Stimulated activated CD8-positive, alpha-beta memory T cell treated with anti-CD3 and anti-CD28 coated beads, Interleukin-15, amount 100 ng/mL, for 4 hours (primary cell): ENCODE measurements around the gene FAF1.

ENCODE experiments used
- DNase-seq, 2 donors: peaks; one replicate each; pipeline ENCODE4 v3.0.0-alpha.2; 2020; ENCODE audit warnings: low read depth in 2 of 2

The FAF1 gene

DNA sequence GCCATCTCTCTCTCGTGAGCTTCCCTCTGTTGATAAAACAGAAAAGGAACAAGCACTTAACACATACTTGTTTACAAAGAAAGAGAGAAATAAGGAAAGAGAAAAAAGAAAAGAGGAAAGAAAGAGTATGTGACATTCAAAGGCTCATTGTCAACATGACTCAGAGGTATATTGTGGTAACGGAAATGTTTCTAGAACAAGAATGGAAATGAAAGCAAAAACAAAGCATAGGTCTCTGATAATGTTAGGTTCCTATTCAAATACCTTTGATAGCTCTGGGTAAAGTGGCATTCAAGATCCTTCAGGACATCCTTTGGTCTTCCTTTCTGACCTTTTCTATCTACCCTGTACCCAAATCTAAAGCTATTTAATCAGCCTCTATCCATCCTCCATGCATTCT lies 469.4 kb downstream of the FAF1 start:
- DNase-seq, result no peak

DNA sequence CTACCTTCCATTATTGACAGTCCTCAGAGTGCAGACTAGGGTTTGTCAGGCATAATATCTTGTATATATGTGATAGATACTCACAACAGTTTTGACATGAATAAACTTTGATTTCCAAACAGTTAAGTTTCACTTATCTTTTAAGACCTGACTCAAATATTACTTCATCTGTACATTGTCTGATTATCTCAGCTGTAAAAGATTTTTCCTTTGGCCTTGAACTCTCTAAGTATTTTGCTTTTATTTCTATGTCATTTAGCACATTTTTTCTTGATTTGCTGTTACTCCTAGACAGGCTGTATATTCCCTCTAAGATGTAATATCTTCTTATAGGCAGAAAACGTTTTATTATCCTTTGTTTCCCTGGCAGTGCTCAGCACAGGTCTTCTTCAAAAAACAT lies 471.2 kb downstream of the FAF1 start:
- no peak for DNase-seq

DNA sequence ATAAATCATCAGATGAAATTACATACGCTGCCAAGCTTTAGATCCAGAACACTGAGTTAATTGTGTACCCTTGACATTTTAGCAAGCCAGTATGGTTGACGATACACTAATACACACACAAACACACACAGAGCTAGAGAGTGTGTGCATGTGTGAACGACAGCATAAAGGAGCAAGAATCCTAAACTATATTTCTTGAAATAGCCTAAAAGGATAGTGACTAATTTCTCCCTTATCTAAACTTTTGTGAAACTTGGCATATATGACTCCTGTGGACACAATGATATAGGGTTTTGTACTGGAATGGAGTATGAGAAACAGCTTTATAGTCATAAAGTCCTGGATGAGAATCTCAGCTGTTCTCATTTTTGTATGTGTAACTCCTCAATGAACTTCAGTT lies 471.7 kb downstream of the FAF1 start:
- DNase-seq, result no peak

DNA sequence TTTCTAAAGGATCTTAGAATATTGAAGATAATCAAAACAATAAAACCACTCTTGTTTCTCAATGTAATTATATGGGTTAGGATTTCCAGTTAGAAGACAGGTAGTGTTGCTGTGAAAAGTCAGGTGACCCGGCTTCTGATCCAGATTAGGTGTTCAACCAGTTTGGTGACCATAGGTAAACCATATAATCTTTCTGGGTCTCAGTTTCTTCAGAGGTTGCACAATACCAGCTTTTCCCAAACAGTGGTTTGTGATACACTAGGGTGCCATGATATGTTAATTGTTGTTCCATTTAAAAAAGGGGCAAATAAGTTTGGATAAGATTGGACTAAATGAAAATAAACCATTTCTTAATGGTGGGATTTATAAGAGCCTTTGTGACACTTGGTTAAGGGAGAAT lies 472.3 kb downstream of the FAF1 start:
- no peak for DNase-seq

DNA sequence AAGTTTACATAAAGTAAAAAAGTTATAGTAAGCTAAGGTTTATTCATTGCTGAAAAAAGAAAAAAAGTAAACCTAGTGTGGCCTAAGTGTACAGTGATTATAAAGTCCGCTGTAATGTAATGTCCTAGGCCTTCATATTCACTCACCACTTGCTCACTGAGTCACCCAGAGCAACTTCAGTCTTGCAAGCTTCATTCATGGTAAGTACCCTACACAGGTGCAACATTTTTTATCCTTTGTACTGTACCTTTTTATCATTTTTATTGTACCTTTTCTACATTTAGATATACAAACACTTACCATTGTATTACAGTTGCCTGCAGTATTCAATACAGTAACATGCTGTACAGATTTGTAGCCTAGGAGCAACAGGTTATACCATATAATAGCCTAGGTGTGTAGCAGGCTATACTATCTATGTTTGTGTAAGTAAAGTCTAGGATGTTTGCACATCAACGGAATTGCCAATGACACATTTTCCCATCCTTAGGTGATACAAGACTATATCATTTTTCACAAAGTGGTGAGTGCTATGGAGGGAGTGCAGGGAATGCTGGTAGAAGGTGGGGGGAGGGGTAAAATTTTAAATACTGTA lies 478.8 kb downstream of the FAF1 start:
- no peak for DNase-seq

DNA sequence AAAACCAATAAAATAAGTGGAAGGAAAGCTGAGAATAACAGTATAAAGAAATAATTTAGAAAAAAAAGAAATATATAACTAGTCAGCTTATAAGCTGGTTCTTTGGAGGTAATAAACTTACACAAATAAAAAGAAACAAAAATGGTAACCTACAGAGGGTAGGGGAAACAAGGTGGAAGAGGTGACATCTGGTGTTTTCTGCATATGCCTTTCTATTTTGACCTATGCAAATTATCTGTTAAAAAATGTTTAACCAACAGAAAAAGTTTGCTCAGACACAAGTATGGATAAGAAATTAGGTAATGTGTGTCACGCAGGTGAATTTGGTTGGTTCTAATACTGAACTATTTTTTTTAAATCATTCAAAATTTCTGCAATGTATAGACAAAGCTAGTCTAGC lies 483.3 kb downstream of the FAF1 start:
- DNase-seq, result no peak

DNA sequence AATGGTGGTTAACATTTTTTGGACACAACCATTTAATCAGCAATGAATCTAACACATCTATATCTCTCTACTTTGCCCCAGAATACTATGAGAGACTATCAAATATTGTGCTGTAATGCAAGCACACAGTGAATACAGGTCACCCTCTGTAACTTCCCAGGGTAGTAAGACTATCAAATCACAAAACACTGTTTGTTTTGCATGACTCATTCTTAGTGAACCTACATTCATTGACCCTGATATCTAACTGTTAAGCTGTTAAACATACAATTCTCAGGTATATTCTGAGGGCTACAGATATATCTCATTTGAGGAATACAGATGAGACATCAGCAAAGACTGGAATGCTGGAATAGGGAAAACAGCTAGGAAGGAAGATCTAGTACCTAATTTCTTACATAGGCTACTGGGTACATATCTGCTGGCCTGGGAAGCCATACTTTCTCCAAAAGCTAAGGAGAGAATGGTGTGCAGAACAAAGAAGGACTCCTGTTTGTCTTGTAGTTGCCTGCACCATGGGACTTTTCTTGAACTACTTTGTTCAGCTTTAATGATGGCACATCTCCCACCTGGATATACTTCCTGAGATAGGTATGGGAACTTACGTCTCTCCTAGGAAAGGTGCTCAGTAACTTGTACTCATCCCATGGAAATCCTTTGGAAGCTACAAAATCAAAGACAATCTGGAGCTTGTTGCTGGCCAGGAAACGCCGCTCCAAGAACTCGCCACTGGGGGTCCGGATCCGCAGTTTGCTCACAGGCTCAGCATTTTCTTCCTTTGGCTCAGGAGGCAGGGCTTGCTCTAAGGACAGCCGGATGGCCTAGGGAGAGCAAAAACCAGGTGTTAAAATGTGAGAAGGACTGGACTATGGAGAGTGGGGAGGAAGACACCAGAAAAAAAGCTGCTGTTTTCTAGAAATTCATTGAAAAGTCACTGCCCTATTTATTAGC lies 484.9 kb downstream of the FAF1 start:
- no peak for DNase-seq

DNA sequence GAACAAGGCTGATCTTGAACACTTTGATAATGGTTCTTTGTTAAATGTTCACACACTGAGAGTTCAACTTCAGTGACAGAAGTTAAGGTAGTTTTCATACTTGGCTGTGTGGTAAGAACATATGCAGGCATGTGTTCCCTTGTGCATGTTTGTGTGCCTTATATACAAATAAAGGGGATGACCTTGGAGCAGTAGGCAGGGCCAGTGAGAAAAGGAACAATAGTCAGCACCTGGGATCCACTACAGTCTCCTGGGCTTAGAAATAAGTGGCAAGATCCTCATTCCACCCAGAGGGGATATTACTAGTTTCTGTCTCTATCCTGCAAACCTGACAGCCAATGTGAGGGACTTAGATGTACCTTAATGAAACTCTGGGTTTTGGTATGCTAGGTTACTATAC lies 486.6 kb downstream of the FAF1 start:
- DNase-seq, result no peak

DNA sequence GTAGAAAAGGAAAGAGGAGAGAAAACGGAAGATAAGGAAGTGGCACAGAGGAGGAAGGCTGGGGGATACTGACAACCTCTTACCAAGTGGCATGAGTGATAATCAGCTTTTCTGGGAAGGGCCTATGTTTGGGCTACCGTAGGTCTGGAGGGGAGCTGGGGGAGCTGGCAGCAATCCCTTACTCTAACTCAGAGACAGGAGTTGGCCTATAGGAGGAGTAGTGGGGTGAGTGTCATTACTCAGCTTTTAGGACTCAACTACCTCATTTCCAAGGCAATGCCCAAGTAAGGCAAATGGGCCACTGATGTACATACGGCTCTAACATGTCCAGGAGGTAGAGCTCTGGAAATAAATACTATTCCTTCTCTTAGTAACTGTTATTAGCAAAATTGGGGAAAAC lies 488.1 kb downstream of the FAF1 start:
- DNase-seq, result no peak

DNA sequence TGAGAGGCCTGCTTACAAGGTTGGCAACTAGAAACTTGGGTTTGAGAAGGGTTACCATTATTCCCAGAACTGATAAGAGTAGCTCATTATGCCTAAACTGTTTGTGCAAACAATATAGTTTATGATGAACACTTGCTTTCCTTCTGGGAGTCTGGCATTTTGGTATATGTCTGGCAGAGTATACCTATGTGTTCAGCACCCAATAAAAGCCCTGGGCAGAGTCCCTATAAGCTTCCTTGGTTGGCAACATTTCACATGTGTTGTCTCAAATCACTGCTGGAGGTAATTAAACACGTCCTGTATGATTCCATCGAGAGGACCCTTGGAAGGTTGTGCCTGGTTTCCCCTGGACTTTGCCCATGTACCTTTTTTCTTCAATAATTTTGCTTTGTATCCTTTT lies 497.1 kb downstream of the FAF1 start:
- no peak for DNase-seq

DNA sequence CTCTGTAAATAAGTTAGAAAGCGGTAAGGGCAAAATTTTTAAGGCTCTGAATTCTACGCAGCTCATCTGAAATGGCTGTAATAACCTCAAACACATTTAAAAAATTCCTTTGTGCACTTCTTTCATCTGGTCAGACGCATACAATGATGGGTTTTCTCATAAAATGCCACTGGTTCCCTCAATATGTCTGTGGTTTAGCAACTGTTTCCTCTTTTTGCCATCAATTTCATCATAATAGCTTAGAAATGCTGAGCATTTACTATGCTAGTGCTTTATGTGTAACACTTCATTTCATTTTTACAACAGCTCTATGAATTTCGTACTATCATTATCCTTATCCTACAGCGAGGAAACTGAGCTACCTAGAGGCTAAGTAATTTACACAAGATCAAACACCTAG lies 501.6 kb downstream of the FAF1 start:
- no peak for DNase-seq

DNA sequence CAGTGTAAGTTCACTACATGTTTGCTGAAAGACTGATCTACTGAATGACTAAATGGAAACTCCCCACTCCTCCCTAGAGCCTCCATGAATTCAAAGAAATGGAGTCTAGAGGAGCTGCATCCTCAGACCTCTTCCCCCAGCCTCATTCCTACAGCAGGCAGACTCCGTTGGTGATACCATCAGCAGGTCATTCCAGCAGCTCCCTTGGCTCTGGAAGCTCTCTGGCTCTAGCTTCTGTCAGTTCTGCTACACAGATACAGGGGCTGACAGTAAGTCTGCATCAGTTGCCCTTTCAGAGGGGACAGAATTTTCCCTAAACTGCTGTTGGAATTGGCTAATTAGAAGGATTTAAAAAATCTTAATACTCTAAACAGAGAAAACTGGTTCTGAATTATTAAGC lies 505.2 kb downstream of the FAF1 start:
- no peak for DNase-seq

DNA sequence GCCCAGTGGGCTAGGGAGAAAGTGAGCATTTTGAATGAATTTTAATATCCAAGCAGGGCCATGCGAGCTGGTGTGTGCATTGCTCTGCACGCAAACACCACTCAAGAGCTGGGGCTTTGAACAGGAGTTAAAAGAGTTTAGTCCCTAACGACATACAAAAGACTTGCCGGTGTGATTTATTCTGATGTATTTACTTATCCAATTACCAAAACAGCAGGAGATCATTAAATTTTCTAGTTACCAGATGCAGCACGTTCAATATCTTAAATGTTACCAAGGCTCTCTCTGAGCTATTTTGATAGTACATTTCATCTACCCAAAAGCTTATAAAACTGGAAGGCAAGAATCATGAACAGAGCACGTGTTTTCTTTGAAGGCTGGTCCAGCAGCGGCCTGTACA lies 506.8 kb downstream of the FAF1 start:
- DNase-seq, result no peak

DNA sequence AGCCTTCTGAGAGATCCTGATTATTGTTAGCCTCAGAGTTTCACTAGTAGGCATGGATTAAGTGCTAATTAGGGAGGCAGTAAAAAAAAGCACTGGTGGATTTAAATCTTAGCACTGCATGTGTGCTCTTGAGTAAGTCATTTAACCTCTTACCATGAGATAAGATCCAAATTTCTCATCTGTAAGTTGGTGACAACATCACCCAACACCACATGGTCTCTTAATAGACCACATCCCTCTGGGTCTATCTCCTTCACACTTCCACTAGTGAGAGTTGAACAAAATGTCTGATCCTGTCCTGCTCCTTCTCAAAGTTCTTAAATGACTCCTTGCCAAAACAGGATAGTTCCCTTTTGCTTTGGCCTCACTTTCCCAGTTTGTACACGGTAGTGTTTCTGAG lies 507.4 kb downstream of the FAF1 start:
- no peak for DNase-seq

DNA sequence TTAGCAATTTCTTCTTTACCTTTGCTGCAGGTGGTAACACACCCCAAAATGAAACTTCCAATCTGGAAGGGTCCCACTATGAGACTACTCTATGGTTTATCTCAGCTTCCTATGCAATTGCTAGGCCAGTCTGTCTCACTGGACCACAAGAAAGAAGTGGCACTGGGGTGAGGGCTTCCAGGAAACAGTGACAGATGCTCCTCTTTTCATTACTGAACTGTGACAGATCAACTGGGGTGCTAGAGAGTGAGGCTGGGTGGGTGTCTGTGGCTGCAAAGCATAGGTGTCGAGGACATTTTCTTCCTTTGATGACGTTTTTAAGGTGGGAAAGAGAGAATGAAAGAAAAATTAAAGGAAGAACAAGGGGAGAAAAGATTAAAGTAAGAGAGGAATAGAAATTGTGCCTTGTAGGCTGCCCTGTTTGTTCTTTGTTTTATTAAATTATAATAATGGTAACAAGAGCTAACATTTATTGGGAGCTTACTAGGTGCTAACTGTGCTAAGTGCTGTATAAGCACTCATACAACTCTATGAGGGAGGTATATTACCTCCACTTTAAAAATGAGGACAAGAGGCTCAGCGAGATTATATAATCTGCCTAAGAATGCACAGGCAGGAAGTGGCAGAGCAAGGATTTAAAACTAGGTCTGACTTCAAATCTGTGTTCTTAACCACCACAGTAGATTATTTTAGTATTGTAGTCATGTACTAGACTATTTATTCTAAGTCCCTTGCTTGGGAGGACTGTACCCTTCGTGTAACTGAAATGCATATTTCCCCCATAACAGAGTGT lies 509.0 kb downstream of the FAF1 start:
- DNase-seq, result no peak

DNA sequence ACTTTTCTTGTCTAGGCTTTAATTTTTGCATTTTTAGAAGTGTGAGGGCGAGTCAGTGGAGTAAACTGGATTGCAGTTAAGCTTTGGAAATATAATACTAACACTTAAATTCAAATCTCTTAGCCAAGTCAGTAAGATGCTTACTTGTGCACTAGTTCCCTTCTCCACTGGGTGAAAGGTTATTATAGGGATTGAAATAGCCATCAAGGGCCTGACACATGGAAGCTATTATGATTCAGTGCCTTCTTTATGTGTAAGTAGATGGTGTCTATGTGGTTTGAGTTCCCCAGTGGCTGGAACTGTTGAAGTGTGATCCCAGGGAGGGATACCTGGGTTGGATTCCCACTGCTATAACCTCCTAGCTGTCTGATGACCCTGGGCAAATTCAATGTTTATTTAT lies 512.1 kb downstream of the FAF1 start:
- DNase-seq, result no peak

DNA sequence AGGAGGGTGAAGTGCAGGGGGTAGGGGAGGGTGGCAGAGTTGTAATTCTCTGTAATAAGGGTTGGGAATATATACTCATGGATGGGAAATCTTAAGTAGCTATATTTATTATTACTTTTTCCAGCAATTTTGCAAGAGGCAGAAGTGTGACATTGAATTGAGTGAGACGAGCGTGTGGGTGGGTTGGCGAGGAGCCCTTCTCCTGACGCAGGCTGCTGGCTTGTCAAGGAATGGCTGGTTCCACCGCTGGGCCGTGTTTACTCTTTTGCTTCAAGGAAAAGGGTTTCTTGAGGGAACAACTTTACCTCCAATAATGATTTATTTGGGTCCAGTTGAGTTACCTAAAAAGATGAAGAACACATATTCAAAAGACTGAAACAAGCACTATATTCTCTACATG lies 518.9 kb downstream of the FAF1 start:
- no peak for DNase-seq

DNA sequence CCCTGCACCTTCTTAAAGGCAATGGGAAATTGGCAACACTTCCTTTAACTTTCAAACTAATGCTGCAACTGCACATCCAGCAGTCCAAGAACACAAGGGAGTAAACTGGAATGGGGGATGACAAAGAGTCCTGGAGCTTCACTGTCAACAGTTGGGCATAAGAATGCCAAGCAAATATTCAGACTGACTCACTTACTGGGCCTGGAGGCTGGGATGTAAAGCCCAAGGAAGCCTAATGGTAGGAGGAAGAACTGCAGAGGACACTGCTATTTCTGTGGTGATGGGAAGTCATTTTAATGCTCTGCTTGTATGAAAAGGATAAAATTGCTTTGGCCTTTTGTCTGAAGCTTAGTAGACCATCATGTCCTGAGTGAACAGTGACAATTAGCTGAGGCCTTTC lies 521.1 kb downstream of the FAF1 start:
- no peak for DNase-seq

DNA sequence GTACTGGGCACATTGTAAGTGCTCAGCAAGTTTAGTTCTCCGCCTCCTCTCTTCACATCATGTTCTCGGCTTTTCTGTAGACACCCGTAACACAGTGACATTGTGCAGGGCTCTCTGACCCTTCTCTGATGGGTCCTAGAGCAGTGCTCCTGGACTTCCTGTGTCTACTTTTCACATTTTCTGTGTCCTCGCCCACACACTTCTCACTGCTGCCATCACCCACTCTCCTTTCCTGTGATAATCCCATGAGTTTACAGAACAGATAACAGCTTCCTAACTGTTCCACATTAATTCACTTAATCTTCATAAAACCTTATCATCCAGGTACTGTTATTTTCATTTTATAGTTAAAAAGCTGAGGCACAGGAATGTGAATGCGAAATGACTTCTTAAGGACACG lies 523.6 kb downstream of the FAF1 start:
- DNase-seq, result no peak

DNA sequence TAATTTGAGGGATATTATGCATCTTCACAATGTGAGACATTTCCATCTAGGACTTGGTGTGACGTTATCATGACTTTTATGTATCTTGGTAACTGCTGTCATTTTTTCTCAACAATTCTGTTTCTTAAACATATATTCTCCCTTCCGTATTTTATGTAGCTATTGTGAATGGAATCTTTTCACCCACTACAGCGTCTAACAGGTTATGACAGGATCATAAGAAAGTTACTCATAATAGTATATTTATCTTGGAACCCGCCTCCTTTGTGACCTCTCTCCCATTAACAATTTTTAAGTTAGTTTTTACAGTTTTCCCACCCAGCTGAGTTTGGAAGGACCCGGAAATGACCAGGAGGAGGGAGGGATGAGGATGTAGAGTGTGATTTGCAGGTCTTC lies 530.1 kb downstream of the FAF1 start:
- no peak for DNase-seq

DNA sequence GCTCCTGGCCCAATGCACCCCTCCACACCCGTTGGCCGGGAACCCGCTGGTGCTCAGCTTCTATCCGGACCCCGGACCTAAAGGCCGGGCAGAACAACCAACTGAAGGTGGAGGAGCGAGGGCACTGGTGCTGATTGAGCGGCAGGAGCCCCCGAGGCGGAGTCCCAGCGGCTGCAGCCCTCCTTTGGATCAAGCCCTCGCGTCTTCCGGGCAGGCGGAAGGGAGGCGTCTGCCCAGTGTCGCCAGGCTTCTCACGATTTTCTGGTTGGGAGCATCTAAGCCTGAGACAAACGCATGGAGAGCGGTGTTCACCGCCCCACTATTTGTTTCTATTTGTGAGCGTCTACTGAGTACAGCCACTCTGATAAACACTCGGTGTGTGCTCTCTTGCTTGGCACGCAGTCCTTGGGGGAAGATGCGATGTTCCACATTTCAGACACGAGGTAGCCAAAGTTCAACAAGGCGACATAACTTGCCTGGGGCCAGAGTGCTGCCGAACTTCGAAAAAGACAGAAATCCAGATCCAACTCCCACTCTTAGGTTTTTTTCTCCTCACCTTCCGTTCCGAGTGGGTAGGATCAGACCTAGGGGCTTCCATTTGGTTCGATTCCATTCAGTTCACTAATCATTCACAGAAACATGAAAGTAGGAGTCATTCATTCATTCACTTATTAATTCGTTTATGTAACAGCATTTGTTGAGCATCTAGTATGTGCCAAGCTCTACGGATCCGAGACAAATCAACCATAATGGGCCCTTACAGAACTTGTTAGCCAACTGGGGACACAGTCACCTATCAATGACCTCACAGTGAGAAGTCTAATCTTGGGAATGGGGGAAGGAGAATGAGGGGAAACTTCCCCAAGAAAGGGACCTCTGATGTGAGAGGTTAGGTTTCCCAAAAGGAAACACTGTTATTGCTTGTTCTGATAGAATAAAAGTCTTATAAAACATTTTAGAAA lies 532.0 kb downstream of the FAF1 start:
- no peak for DNase-seq
